Fibroblast of the conjunctiva (primary cell): Measurements from ENCODE around the gene ADTRP.
"Not testable (repeated sequence)": the region's sequence is repeated elsewhere in the genome, so short reads cannot be mapped to it uniquely, and the experiment has no call there.

Experiments
- DNase-seq: peaks from one replicate; pipeline ENCODE4 v3.0.0-alpha.2; 2010; ENCODE audit warnings: low read depth

Gene ADTRP

GRCh38 chr6:11802886-11803590 lies 24.4 kb upstream of the ADTRP start:
- no peak for DNase-seq

- not testable (repeated sequence) for DNase-seq
Observed at GRCh38 chr6:11800531-11800930, 21.9 kb upstream of the ADTRP start.

GRCh38 chr6:11798538-11798937 lies 19.9 kb upstream of the ADTRP start:
- DNase-seq, result no peak

DNA sequence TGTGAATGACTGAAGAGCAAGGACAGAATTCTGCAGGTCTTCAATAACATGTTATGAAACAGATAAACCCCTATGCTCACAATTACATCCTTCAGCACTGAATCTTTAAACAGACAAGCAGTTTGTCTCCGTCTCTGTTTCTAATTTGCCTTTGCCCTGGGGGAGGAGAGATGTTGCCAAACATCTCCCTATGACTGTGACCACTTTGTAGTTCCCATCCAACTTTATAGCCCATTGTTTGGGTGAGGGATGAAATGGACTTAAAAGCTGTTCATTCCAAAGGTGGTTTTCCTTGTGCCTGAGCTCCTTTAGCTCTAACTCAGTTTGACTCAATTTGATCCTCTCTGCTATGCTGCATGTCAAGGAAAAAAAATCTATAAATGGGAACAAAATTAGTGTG lies 19.5 kb upstream of the ADTRP start:
- peak; percentile 17 for DNase-seq

DNA sequence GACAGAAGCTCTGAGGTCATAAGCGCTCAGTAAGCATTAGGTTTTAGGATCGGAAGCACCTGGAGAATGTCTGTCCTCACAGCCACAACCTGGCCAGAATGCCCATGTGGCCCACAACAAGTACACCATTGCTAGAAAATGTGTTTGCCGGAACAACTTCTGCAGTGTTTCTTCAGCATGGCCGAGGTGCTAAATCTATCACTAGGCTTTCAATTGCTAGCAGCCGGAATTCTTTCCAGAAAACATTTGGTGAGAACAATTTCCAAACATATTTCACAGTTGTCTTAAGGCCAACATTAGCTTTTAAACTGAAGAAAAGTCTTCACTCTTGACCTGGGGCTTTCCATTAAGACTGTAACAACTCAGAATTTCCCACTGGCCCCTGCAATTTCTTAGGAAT lies 18.2 kb upstream of the ADTRP start:
- DNase-seq, result no peak

- no peak for DNase-seq
Observed at GRCh38 chr6:11795403-11795802, 16.8 kb upstream of the ADTRP start.

- DNase-seq, result no peak
Observed at GRCh38 chr6:11793277-11793676, 14.7 kb upstream of the ADTRP start.

DNA sequence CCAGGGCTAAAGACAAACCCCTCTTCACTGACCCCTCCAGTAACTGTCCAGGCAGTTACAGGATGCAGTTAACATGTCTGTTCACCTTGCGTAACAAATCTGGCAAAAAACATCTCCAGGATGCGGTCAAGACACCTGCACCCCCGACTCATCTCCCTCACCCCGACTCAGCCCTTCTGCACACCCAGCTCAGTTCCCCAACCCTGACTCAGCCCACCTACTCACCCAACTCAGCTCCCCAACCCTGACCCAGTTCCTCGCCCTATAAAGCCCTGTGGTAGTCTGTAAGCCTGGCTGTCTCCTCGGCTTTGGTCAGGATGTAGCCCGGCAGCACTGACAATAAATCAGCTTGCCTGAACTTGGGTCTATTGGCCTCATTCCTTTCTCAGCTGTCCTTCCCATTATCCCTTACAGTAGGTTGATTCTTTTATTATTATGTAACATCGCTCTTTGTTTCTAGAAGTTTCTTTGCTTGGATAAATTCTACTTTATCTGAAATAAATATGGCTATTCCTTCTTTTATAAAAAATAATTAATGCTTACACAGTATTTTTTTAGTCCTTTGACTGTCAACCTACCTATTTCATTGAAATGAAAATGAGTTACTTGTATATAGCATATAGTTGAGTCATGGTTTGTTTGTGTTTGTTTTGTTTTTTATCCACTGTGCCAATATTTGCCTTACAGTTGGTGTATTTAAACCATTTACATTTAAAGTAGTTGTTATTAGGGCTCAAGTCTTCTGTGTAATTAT lies 12.9 kb upstream of the ADTRP start:
- no peak for DNase-seq

DNA sequence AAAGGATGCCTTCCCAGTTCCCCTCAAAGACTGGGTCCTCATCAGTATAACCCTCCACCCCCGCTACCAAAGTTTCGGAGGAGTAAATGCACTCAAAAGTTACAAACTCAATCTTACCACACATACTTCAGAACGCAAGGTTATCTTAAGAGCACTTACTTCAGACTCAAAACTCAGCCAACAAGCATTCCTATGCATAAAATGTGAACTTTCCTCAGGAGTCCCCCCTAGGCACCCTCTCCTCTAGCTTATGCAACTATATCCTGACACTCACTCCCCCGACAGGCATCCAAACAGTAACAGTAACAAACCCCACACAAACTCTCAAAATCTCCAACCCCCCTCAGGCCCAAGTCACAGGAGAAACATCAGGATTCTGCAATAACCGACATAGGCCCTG lies 11.1 kb upstream of the ADTRP start:
- no peak for DNase-seq

GRCh38 chr6:11788043-11788442 lies 9.4 kb upstream of the ADTRP start:
- DNase-seq, result no peak

GRCh38 chr6:11785774-11786579 lies 7.4 kb upstream of the ADTRP start:
- DNase-seq, result no peak

- DNase-seq, result no peak
Observed at GRCh38 chr6:11785415-11785773, 6.8 kb upstream of the ADTRP start.

GRCh38 chr6:11784341-11784740 lies 5.7 kb upstream of the ADTRP start:
- no peak for DNase-seq

GRCh38 chr6:11783524-11784064 lies 5.0 kb upstream of the ADTRP start:
- no peak for DNase-seq

DNA sequence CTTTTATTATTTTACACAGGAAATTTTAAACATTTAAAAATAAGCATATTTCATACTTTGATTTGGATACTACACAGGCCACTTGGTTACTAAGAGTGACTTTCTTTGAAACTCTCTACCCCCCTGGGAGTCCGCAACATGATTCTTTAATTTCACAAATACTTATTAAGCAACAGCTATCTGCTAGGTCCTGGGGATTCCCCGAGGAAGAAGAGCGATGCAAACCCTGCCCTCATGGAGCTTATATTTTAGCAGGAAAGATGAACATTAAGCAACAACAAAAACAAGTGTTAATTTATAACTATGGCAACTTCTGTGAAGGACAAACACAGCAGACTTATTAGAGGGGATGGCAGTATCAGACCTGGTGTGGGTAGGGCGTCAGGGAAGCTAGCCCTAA lies 3.9 kb upstream of the ADTRP start:
- no peak for DNase-seq

- DNase-seq, result no peak
Observed at GRCh38 chr6:11780097-11780428, 1.5 kb upstream of the ADTRP start.

DNA sequence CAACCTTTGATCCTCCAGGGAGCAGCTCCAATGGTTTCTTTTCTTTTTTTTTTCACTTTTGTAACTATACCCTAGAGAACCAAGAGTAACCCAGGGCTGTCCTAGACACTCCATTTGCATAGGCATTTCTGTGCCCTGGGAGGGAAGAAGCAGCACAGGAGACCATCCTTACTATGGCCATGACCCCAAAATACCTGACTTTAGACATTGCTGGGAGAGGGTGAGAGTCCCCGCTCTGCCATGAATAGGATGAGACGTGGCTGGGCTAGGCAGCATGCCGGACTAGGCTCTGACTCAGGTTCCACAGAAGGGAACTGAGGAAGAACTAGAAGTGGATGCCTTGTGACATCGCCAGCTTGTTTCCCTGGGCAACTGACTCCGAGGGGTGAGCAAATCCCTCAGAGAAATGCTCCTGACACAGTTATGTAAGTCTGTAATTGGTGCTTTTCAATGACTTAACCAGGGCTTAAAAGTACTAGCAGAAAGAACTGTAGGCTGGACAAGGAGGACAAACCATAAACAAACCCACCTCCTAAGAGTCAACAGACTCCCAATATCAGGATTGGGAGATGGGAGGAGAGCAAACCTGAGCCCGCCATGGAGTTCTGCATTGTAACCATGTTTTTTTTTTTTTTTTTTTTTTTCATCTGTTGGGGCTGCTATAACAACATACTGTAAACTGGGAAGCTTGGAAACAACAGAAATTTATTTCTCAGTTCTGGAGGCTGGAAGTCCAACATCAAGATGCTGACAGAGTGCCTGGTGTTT lies 910 bp upstream of the ADTRP start:
- DNase-seq, result no peak

DNA sequence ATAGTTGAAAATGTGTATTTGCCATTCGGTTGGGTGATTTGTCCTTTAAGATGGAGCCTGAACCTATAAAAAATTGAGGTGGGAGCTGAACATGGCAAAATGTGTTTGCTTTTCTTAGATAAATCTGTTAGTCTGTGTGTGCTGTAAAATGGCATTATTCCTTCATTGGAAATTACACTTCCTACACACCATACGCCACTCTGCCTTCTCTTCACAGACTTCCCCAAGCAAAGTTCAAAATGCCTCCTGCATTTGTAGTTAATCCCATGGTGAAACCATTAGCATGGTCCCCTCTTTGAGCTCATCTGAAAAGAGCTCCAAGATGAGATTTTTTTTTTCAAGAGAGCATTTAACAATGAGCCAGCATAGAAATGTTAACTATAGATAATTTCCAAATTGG lies 567 bp downstream of the ADTRP start:
- DNase-seq, result no peak

DNA sequence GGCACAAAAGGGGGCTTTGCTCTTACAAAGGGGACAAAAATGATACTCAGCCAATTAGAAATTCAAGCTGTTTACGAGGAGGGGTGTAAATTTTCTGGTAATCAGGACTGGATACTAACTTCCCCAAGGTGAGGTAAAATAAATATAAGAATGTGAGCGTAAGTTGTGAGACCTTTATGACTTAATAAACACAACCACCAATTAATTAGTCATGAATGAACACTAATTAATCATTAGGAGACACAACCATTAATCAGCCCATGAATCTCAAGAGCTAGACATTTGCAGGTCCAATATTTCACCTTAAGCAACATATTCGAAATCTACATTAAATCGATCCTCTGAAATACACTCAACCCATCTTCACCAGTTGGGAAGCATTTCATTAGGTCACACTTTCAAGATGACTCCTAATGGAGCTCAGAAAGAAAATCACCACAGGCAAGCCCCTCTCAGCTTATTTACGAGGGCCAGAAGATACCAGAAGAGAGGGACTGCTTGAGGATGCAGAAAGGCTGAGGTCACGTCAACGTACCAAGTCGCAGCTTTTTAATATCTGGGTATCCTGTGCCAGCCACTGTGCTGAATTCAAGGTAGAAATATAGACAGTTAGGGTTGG lies 2.7 kb downstream of the ADTRP start:
- DNase-seq, result no peak

GRCh38 chr6:11774426-11774825 lies 4.2 kb downstream of the ADTRP start:
- DNase-seq, result no peak

DNA sequence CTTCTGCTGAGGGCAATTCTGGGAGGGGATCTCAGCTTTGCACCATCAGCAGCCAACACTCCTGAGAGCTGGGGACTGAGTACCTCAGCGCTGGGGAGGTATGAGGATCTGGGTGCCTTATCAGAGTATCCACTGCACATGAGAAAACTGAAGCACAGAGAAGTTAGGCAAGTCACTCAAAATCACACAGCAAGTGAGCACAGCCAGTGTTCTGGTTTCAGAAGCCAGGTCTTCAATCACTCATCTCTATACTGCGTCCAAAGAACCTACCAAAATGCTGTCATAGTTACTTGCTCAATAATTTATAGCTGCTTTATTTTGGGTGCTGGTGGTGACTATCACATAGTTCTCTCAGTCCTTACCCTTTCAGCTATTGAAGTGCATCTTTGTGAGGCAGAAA lies 5.0 kb downstream of the ADTRP start:
- no peak for DNase-seq

- no peak for DNase-seq
Observed at GRCh38 chr6:11773013-11773412, 5.6 kb downstream of the ADTRP start.
